GM20000 (cell line): ENCODE measurements around the gene FOXK1.

ENCODE experiments used
- DNase-seq: peaks from one replicate; pipeline ENCODE4 v3.0.0; 2012; ENCODE audit warnings: low spot score
- TF ChIP-seq, protein P1 (sequence below): IDR thresholded peaks from 2 replicates; pipeline ENCODE4 v1.5.1; 2012; ENCODE audit warnings: mild to moderate bottlenecking, control low read depth; ENCODE audit errors: extremely low read depth, missing control alignments

FOXK1 gene

DNA sequence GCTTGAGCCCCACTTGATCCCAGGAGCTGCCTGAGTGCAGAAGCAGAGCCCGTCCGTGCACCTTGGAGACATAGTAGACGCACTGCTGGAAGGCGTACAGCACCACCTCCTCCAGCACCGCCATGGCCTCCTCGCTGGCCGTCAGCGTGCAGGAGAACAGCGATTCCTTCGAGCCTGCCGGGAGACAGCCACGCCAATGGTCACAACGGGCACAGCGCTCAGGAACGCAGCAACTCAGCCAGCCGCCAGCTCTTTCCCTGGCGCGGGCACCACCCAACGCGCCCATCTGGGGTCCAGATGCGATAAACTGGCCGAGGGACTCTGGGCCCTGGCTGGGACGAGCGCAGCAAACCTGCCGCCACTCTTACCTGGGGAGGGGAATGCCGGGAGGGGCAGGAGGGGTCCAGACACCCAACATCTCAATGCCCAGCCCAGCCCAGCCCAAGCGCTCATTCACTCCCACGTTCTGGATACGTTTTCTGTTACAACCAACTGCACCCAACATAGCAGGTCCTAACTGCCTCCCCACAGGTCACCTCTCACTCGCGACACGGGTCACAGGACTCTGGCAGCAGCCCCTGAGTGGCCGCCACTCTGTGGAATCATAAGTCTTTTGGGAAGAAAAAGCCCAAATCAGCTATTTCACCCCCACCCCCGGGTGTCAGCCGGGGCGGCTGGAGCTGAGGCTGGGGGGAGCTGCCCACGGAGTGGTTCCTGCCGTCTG, 135.2 kb downstream of the FOXK1 start:
- TF ChIP-seq, protein P1, sequence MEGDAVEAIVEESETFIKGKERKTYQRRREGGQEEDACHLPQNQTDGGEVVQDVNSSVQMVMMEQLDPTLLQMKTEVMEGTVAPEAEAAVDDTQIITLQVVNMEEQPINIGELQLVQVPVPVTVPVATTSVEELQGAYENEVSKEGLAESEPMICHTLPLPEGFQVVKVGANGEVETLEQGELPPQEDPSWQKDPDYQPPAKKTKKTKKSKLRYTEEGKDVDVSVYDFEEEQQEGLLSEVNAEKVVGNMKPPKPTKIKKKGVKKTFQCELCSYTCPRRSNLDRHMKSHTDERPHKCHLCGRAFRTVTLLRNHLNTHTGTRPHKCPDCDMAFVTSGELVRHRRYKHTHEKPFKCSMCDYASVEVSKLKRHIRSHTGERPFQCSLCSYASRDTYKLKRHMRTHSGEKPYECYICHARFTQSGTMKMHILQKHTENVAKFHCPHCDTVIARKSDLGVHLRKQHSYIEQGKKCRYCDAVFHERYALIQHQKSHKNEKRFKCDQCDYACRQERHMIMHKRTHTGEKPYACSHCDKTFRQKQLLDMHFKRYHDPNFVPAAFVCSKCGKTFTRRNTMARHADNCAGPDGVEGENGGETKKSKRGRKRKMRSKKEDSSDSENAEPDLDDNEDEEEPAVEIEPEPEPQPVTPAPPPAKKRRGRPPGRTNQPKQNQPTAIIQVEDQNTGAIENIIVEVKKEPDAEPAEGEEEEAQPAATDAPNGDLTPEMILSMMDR, result no peak
- no peak for DNase-seq

DNA sequence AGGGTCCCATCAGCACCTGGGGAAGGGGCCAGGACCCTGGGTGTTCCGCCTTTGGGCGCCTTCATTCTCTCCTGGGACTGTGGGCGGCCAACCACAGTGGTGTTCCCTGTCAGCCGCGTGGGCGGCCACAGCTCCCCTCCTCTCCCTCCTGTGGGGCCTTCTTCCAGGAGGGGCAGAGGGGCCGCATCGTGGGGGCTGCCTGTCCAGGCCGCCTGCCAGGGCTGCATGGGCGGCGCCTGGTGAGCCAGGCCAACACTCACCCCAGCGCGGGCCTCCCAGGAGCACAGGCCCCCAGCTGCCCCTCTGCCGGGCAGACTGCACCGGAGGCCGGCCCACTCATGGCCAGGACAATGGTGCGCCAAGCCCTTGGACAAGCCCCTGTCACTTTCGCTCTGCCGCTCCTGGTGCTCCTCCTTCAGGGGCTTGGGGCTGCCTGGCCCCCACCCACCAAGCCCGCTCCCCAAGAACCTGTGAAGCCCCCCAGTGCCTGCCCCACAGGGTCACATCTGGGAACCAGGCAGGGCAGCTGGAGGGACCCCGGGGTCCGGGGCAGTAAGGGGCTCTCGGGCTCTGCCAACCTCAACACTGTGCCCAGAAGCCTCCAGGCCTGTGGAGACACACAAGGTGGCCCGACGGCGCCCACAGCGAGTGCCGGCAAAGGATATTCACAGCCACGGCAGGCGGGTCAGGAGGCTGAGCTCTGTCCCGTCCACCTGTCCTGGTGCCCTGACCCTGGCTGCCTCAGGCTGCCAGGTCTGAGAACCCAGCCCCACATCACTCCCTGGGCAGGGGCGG, 136.1 kb downstream of the FOXK1 start:
- no peak for DNase-seq
- TF ChIP-seq, protein P1, result no peak

DNA sequence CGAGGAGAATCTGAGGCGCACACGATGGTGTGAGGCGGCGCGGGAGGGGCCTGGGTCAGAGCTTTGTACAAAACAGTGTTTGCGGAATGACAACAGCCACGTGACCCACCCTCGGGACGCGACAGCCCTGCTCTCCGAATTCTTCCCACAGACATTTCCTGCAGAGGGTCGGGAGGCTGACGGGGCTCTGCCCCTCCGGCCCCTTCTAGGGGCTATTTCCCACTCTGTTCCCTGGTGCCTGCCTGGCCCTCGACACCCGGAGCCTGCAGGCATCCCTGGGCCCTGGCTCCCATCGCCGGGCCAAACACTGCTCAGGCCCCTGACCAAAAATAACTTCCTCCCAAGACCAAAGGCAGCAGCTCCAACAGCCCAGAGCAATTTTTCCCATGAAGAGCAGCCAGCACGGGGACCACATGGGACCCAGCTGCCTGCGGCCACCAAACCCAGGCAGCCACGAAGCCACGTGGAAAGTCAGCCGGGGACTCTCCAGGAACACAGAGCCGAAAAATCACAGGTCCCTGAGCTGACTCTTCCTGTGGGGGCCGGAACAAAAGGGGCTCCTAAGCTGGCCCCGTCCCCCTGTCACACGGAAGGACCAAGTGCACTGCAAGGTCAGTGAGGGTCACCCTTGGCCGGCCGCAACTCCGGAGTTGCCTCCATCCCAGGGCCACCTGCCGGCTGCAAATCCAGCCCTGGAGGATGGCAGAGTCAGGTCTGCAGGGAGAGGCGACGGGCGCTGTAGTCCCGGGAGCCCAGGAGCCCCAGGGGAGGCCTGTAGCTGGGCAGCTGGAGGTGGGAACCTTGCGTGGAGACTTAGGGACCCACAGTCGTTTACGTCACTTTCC, 137.7 kb downstream of the FOXK1 start:
- TF ChIP-seq, protein P1, result no peak
- DNase-seq, result no peak

DNA sequence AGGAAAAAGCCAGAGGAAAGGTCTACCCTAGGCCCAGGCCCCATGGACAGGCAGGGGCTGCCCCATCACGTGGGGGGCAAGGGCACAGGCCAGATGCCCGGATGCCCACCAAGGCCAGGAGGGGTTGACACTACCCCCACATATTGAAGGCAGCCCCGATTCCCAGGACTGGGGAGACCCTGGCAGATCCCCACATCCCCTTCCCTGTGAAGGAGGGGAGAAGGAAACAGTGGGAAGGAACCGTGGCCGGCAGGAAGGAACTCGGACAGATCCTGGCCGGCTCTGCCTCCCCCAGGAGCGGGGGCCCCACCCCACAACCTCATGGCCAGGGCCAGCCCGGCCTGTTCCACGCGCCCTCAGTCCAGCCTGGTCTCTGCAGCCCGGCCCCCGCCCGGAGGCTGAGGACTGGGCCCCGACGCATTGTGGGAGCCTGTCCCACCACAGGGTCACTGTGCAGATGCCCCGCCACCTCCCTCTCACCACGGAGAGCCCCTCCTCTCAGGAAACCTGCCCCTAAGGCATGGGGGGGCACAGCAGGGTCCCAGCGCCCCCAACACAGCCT, 138.4 kb downstream of the FOXK1 start:
- TF ChIP-seq, protein P1, result no peak
- no peak for DNase-seq
